GM19455 (cell line): ENCODE results near the gene POLD3.

ENCODE experiments used
- ATAC-seq: cut with Tn5 transposase; IDR thresholded peaks from one replicate; pipeline ENCODE4 v1.9.1; 2021; ENCODE audit not compliant: unreplicated experiment

Gene POLD3

GRCh38 chr11:74672332-74672955 is 80.1 kb downstream of the POLD3 start:
- no peak for ATAC-seq

- ATAC-seq: no peak
Measured at GRCh38 chr11:74672956-74673692, 80.7 kb downstream of the POLD3 start.

DNA sequence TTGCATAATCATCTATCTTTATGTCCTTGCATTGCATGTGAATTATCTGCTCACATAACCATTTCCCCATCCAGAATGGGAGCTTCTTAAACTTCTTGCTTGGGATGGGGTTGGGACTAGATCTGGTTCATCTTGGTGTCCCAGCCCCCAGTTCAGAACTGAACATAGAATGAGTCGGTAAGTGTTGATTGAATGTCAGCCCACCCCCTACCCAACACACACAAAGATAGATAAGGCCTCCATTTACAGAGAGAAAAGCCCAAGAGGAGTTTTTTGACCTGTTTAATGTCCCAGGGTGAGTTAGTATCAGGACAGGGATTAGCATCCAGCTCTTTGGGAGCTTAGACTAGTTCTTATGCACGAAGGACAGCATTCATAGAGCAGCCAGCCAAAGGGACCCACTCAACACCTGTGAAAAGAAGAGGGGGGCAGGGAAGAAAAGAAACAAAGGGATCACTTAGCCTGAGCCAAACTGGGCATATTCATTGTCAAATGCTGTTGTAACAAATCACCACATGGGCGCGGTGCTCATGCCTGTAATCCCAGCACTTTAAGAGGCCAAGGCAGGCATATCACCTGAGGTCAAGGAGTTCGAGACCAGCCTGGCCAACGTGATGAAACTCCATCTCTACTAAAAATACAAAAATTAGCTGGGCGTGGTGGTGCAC is 81.4 kb downstream of the POLD3 start:
- no peak for ATAC-seq

DNA sequence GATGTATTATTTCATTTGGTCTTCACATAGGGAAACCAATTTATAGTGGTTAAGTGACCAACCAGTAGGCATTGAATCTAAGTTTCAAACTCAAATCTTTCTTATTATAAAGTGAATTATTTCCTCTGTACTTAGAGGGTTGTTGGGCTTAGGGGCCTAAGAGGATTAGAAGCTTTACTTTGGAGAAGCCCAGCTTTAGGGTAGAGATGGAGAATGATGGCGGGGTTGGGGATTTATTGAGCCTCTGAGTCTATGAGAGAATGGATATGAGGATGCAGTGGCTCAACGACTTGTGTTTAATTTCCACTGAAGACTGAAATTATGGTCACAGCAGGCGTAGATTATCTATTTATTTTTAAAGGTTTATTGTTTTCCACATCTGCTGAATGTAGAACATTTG is 83.4 kb downstream of the POLD3 start:
- no peak for ATAC-seq

- ATAC-seq: no peak
Measured at GRCh38 chr11:74676596-74676995, 84.2 kb downstream of the POLD3 start.

- ATAC-seq: no peak
Measured at GRCh38 chr11:74677131-74677530, 84.7 kb downstream of the POLD3 start.

GRCh38 chr11:74678041-74678440 is 85.7 kb downstream of the POLD3 start:
- ATAC-seq: no peak

DNA sequence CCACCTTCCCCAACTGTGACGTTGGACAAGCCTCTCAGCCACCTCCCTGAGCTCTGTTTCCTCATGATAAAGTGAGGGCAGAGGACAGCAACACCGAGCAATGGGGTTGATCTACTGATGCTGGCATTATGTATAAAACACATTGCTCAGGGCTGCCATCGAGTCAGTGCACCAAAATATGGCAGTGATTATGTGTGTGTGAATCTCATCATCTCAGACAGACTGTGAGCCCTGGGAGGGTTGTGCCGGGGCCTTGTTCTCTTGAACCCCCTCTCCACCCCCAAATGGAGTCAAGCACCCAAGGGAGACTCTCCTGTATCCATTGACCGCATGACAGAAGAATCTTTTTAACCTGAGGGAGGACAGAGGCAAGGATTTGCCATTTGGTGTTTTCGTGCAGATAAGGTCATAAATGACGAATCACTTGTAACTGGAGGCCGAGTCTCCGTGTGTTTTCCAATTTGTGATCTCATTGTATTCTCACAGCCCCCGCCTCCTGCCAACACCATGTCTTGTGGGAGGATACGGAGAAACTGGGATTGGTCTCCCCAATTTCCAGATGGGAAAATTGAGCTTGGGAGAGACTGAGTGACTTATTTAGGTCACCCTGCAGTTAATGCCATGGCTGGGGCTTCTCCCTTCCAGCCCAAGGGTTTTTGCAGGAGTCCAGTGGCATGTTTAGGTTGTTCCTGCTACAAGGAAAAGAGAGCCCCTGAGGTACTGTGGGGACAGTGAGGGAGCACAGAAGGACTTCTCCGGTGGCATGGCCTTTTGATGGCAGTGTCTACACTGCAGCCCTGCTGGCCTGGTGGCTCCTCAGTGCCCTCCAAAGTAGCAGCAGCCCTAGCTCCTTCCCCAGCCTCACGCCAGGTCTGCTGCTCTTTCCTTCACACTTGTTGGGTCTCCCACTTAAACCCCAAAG is 86.5 kb downstream of the POLD3 start:
- no peak for ATAC-seq

GRCh38 chr11:74679513-74679865 is 87.1 kb downstream of the POLD3 start:
- no peak for ATAC-seq

DNA sequence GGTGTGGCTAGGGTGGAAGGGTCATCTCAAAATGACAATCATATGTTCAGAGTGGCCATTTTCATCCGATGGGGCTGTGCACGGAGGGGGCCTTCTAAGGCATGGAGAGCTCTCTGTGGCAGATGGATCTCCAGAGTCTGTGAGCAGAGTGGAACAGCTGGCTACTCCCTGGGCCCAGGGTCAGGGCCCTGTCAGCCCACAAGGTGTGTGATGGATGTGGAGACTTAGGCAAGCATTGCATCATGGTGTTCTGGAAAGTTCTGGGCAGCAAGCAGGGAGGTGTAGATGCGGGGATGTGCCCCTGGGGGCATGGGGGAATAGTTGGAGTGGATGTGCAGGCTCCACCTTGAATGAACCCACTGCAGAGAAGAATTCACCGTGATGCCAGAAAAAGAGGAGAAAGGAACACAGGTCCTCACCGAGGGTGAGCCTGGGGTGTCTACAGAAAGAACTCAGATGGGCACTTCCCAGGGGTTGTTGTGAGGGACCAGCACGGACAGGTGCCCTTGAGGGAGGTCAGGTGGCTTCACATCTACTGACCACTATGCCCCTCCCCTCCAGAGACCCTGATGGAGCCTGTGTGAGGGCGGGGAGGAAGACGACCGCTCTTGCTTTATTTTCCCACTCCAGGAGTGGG is 87.8 kb downstream of the POLD3 start:
- ATAC-seq: no peak

DNA sequence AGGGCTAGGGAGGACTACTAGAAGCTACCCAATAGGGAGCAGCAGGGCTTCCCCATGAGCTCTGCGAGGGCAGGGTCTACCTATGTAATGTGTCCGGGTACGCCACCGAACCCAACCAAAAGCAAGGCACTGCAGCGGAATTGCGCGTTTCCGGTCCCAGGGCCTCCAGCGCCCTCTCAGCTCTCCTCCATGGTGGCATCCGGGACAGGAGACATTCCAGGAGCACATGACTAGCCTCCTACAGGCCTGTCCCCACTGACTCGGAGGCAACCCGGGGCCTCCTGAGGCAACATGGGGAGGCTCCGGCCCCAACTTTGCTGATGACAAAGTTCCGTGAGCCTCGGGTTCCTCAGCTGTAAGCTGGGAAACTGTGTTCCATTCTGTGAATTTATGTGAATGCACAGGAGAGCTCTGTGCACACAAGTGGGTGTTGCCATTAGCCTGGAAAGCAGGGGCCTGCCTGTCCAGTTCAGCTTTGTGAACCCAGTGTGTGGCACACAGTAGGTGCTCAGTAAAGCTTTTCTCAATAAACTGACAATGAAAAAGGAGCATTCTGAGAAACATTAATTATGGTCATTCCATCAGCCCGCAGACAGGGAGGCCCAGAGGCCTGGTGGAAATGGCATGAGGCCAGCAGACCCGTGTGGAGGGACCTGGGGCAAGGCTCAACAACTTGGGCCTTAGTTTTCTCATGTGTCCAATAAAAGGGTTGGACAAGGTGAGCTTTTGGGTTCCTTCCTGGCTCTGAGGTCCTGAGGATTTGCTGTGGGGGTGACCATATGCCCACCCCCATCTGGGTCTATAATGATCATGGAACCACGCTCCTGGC is 88.5 kb downstream of the POLD3 start:
- ATAC-seq: no peak

DNA sequence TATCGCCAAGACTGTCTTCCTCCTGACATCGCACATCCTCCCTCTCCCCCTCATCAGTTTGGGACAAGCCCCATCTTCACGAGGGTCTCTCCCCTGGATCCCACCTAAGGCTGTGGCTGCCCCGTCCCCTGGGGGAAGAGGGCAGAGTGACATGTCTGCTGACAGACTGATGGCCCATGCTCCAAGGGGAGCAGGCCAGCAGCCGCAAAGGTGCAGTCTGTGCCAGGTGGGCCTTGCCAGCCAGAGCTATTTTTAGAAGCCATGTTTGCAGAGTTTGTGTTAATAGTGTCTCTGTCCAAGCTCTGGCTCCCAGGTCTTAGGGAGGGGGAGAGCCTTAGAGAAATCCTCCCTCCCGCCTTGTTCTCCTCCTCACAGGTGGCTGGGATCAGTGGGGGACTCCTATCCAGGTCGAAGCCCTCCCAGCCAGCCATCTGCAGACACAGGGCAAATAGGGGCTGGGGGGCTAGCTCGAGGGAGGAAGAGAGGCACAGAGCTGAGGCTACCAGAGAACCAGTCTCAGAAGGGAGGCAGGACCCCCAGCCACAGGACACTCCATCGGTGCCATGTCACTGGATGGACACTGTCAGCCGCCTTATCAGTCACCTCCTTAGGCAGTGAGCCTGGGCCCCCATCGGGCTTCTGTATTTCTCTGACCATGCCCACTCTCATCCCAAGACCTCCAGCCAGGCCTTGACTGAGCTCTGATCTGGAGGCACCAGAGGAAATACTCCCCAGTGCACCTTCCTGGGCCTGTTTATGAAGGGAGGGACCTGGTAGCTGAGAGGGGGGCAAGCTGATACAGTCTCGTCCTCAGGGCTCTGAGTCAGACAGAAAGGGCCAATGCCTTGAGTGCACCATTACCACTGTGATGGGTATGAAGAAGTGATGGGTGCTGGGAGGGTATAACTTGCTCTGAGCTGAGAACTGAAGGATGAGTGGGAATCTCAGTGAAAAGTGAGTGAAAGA is 89.6 kb downstream of the POLD3 start:
- no peak for ATAC-seq

DNA sequence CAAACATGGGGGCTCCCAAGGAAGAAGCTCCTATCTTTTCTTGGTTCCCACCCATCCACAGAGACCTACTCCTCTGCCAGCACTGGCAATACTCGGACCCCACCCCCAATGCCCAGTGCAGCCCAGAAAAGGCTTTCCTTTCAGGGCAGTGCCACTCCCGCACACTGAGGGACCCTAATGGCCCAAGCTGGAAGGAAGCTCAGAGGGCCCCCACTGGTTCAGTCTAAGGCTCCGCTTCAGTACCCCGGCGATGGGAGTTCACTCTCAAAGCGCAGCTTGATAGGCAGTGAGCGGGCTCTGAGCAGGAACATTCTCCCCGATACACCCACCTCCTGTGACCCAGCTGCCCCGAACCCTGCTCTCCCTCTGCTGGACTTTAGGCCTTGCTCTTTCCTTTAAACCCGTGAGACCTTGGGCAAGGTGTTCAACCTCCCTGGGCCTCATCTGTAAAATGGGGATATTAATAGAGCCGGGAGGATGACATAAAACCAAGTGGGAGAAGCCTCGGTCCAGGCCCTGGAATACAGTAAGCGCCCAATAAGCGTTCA is 90.4 kb downstream of the POLD3 start:
- no peak for ATAC-seq

- no peak for ATAC-seq
Measured at GRCh38 chr11:74683279-74683871, 91.0 kb downstream of the POLD3 start.

- no peak for ATAC-seq
Measured at GRCh38 chr11:74683941-74684481, 91.6 kb downstream of the POLD3 start.

DNA sequence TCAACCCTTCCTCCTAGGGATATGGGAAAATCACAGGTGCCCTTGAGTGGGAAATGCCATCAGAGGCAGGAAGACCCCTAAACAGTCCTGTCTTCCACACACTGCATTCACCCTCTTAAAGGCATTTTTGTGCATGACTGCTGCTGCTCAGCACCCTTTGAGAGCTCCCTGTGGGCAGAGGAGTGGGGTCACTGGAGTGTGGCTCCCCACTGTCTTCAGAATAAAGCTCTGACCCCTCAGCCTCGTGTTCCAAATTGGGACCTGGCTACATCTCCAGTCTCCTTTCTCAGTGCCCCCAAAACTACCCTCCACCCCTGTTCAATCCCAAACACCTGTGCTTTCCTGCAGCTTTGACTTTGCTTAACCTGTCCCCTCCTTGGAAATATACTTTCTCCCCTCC is 92.3 kb downstream of the POLD3 start:
- no peak for ATAC-seq

DNA sequence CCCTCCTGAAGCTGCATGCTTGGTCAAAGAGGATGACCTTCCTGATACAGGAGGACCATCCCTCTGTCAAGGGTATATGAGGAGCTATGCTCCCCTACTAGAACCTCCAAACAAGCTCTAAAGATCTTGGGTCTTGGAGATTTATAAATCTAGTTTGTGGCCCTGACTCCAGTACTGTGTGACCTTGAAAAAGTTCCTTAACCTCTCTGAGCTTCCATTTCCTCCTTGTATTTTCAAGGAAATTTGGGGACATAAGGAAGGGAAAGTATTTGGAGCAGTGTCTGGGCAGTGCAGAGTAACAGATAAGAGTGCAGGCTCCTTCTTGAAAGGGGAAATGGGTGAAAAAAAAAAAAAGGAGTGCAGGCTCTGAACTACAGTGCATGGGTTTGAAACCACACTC is 93.0 kb downstream of the POLD3 start:
- no peak for ATAC-seq

DNA sequence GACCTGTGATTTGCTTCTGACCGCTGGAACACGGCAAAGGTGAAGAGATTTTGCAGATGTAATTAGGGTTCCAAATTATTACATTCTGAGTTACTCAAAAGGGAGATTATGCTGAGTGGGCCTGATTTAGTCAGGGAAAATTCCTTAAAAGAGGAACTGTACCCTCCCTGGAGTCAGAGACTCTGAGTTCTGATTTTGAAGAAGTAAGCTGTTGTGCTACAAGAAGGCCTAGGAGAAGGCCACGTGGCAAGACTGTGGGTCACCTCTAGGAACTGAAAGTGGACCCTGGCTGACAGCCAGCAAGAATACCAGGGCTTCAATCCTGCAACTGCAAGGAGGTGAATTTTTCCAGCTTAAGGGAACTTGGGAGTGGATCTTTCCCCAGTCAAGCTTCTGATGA is 93.5 kb downstream of the POLD3 start:
- no peak for ATAC-seq
